ENCODE results near the gene CCDC69.
"Not testable (repeated sequence)": the region's sequence is repeated elsewhere in the genome, so short reads cannot be mapped to it uniquely, and the experiment has no call there.

The CCDC69 gene

GRCh38 chr5:151181818-151182523, 41.9 kb downstream of the CCDC69 start:
- no peaks in the 10 kb centered on the region; the same call in 1 of the 2 replicates for H3K4me1 ChIP-seq
- no peaks in the 10 kb centered on the region for H3K36me3 ChIP-seq
- no peak for TF ChIP-seq CTCF (IDR thresholded peaks at IDR 0.05; ENCODE audit: low read depth, low read length)
- H3K4me3 ChIP-seq (ENCODE audit: low read depth, low read length): no peak overlapping the region
- H3K9me3 ChIP-seq: no peaks in the 10 kb centered on the region
- no peaks in the 10 kb centered on the region for H3K27me3 ChIP-seq
- no peak for DNase-seq

GRCh38 chr5:151180291-151180690, 43.6 kb downstream of the CCDC69 start:
- no peaks in the 10 kb centered on the region; the same call in 1 of the 2 replicates for H3K4me1 ChIP-seq
- no peaks in the 10 kb centered on the region for H3K27me3 ChIP-seq
- TF ChIP-seq CTCF (IDR thresholded peaks at IDR 0.05; ENCODE audit: low read depth, low read length): no peak
- no peaks in the 10 kb centered on the region for H3K36me3 ChIP-seq
- H3K4me3 ChIP-seq (ENCODE audit: low read depth, low read length): no peak overlapping the region
- no peaks in the 10 kb centered on the region for H3K9me3 ChIP-seq
- DNase-seq: no peak

GRCh38 chr5:151179489-151179840, 44.4 kb downstream of the CCDC69 start:
- no peaks in the 10 kb centered on the region; the same call in 1 of the 2 replicates for H3K4me1 ChIP-seq
- H3K9me3 ChIP-seq: no peaks in the 10 kb centered on the region
- no peak for DNase-seq
- no peak overlapping the region for H3K4me3 ChIP-seq (ENCODE audit: low read depth, low read length)
- no peaks in the 10 kb centered on the region for H3K27me3 ChIP-seq
- no peaks in the 10 kb centered on the region for H3K36me3 ChIP-seq
- TF ChIP-seq CTCF (IDR thresholded peaks at IDR 0.05; ENCODE audit: low read depth, low read length): no peak

- no peak for TF ChIP-seq CTCF (IDR thresholded peaks at IDR 0.05; ENCODE audit: low read depth, low read length)
- Histone ChIP-seq H3K4me3 (ENCODE audit: low read depth, low read length) (no peak overlapping the region), H3K27me3 (no peaks in the 10 kb centered on the region), H3K36me3 (no peaks in the 10 kb centered on the region), H3K9me3 (no peaks in the 10 kb centered on the region), H3K4me1 (no peaks in the 10 kb centered on the region; the same call in 1 of the 2 replicates)
- no peak for DNase-seq
Measured at GRCh38 chr5:151178777-151179488, 45.0 kb downstream of the CCDC69 start.

- Histone ChIP-seq H3K4me3 (ENCODE audit: low read depth, low read length) (no peak overlapping the region), H3K36me3 (no peaks in the 10 kb centered on the region), H3K4me1 (no peaks in the 10 kb centered on the region; the same call in 1 of the 2 replicates), H3K27me3 (no peaks in the 10 kb centered on the region), H3K9me3 (no peaks in the 10 kb centered on the region)
- DNase-seq: no peak
- no peak for TF ChIP-seq CTCF (IDR thresholded peaks at IDR 0.05; ENCODE audit: low read depth, low read length)
Measured at GRCh38 chr5:151178372-151178771, 45.5 kb downstream of the CCDC69 start.

- not testable (repeated sequence) for DNase-seq; H3K4me1 ChIP-seq; H3K36me3 ChIP-seq; H3K27me3 ChIP-seq; H3K9me3 ChIP-seq; H3K4me3 ChIP-seq (ENCODE audit: low read depth, low read length)
Measured at GRCh38 chr5:151176268-151176667, 47.6 kb downstream of the CCDC69 start.

Data from BE2C (cell line).